Type B pancreatic cell (in vitro differentiated cells): ENCODE results near the gene PLD5. TPM values are rescaled to one million over a fixed set of nuclear protein-coding genes. Genes with fewer than 3 reads are reported as not detected.
"Not testable (repeated sequence)": the region's sequence is repeated elsewhere in the genome, so short reads cannot be mapped to it uniquely, and the experiment has no call there.

Experiments used
- DNase-seq: peaks from one replicate; pipeline ENCODE4 v3.0.0; 2021; ENCODE audit warnings: mixed read lengths; ENCODE audit not compliant: unreplicated experiment; ENCODE audit errors: extremely low spot score
- H3K27ac Mint-ChIP-seq: 2 replicates; pipeline ENCODE4 v1.8.0; 2021; ENCODE audit warnings: mild to moderate bottlenecking, mixed read lengths
- H3K27me3 Mint-ChIP-seq: 2 replicates; pipeline ENCODE4 v1.8.0; 2021; ENCODE audit warnings: mixed read lengths
- H3K36me3 Mint-ChIP-seq: 2 replicates; pipeline ENCODE4 v1.8.0; 2021; ENCODE audit warnings: mixed read lengths
- H3K4me1 Mint-ChIP-seq: one replicate; pipeline ENCODE4 v1.8.0; 2021; ENCODE audit warnings: mixed read lengths; ENCODE audit not compliant: unreplicated experiment
- H3K4me3 Mint-ChIP-seq: 2 replicates; pipeline ENCODE4 v1.8.0; 2021; ENCODE audit warnings: mild to moderate bottlenecking, mixed read lengths
- H3K9me3 Mint-ChIP-seq: 2 replicates; pipeline ENCODE4 v1.8.0; 2021; ENCODE audit warnings: mixed read lengths
- CTCF ChIP-seq: fragments of 200-600 bp; sonication (generic); conservative IDR thresholded peaks from 2 replicates; pipeline ENCODE4 v1.5.0; 2021; ENCODE audit warnings: antibody characterized with exemption, mild to moderate bottlenecking
- total RNA-seq: library from RNA; stranded (reverse); gene quantifications from 2 replicates; pipeline ENCODE4 v1.2.1, GENCODE V29; 2021; ENCODE audit warnings: low replicate concordance

The PLD5 gene
- total RNA-seq, 1 donor from 2014 or later, result 2.6 TPM

GRCh38 chr1:242402956-242403355, 121.5 kb downstream of the PLD5 start:
- Mint-ChIP-seq H3K4me3 (no peak overlapping the region), H3K36me3 (no peaks in the 10 kb centered on the region), H3K27me3 (peaks cover 3% of the 10 kb centered on the region), H3K27ac (no peak overlapping the region), H3K9me3 (peaks cover under 1% of the 10 kb centered on the region), H3K4me1 (no peaks in the 10 kb centered on the region)
- no peak for DNase-seq
- TF ChIP-seq CTCF, result no peak

GRCh38 chr1:242401937-242402336, 122.6 kb downstream of the PLD5 start:
- no peaks in the 10 kb centered on the region for H3K4me1 Mint-ChIP-seq
- no peak overlapping the region for H3K4me3 Mint-ChIP-seq
- no peaks in the 10 kb centered on the region for H3K9me3 Mint-ChIP-seq
- TF ChIP-seq CTCF, result no peak
- no peaks in the 10 kb centered on the region for H3K36me3 Mint-ChIP-seq
- no peak overlapping the region for H3K27ac Mint-ChIP-seq
- peaks cover 3% of the 10 kb centered on the region for H3K27me3 Mint-ChIP-seq
- DNase-seq, result no peak

- no peak for DNase-seq
- H3K4me1 Mint-ChIP-seq, result no peaks in the 10 kb centered on the region
- no peak overlapping the region for H3K4me3 Mint-ChIP-seq
- peaks cover 4% of the 10 kb centered on the region for H3K9me3 Mint-ChIP-seq
- H3K27ac Mint-ChIP-seq, result no peak overlapping the region
- H3K36me3 Mint-ChIP-seq, result no peaks in the 10 kb centered on the region
- TF ChIP-seq CTCF, result no peak
- no peaks in the 10 kb centered on the region for H3K27me3 Mint-ChIP-seq
These were observed 126.1 kb downstream of the PLD5 start for GRCh38 chr1:242398351-242398750.

GRCh38 chr1:242391896-242392295, 132.6 kb downstream of the PLD5 start:
- H3K27ac Mint-ChIP-seq, result no peak overlapping the region
- no peak for DNase-seq
- no peaks in the 10 kb centered on the region for H3K27me3 Mint-ChIP-seq
- H3K4me3 Mint-ChIP-seq, result no peak overlapping the region
- H3K4me1 Mint-ChIP-seq, result no peaks in the 10 kb centered on the region
- H3K9me3 Mint-ChIP-seq, result peaks cover 10% of the 10 kb centered on the region
- no peak for TF ChIP-seq CTCF
- H3K36me3 Mint-ChIP-seq, result no peaks in the 10 kb centered on the region

GRCh38 chr1:242376121-242376520, 148.4 kb downstream of the PLD5 start:
- H3K9me3 Mint-ChIP-seq, H3K4me3 Mint-ChIP-seq, H3K36me3 Mint-ChIP-seq, H3K4me1 Mint-ChIP-seq, DNase-seq, H3K27ac Mint-ChIP-seq, H3K27me3 Mint-ChIP-seq: not testable (repeated sequence)

- H3K27ac Mint-ChIP-seq, result not testable (repeated sequence)
These were observed 174.1 kb downstream of the PLD5 start for GRCh38 chr1:242350446-242350845.

GRCh38 chr1:242349636-242350035, 174.9 kb downstream of the PLD5 start:
- peaks cover 6% of the 10 kb centered on the region for H3K4me1 Mint-ChIP-seq
- no peak for DNase-seq
- H3K27me3 Mint-ChIP-seq, result no peaks in the 10 kb centered on the region
- H3K4me3 Mint-ChIP-seq, result no peak overlapping the region
- no peaks in the 10 kb centered on the region for H3K36me3 Mint-ChIP-seq
- H3K9me3 Mint-ChIP-seq, result no peaks in the 10 kb centered on the region
- no peak overlapping the region for H3K27ac Mint-ChIP-seq
- TF ChIP-seq CTCF, result no peak

More at GRCh38 chr1:242350446-242350845, 174.1 kb downstream of the PLD5 start:
- DNase-seq, H3K4me1 Mint-ChIP-seq, H3K36me3 Mint-ChIP-seq, H3K9me3 Mint-ChIP-seq, H3K4me3 Mint-ChIP-seq, H3K27me3 Mint-ChIP-seq: not testable (repeated sequence)

GRCh38 chr1:242330865-242331264, 193.6 kb downstream of the PLD5 start:
- not testable (repeated sequence) for H3K4me3 Mint-ChIP-seq, H3K36me3 Mint-ChIP-seq, H3K4me1 Mint-ChIP-seq, H3K27me3 Mint-ChIP-seq, DNase-seq, H3K9me3 Mint-ChIP-seq, H3K27ac Mint-ChIP-seq

GRCh38 chr1:242327381-242327780, 197.1 kb downstream of the PLD5 start:
- not testable (repeated sequence) for H3K27ac Mint-ChIP-seq, H3K27me3 Mint-ChIP-seq, DNase-seq, H3K4me3 Mint-ChIP-seq, H3K36me3 Mint-ChIP-seq
- peaks cover 13% of the 10 kb centered on the region for H3K9me3 Mint-ChIP-seq
- peaks cover 13% of the 10 kb centered on the region for H3K4me1 Mint-ChIP-seq

GRCh38 chr1:242321981-242322380, 202.5 kb downstream of the PLD5 start:
- H3K4me3 Mint-ChIP-seq, H3K27me3 Mint-ChIP-seq, DNase-seq, H3K36me3 Mint-ChIP-seq, H3K27ac Mint-ChIP-seq: not testable (repeated sequence)
- Mint-ChIP-seq H3K9me3 (peaks cover 15% of the 10 kb centered on the region), H3K4me1 (peaks cover 13% of the 10 kb centered on the region)
